Daoy (cell line): ENCODE results near the gene TMEM19. TPM values are rescaled to one million over a fixed set of nuclear protein-coding genes. Genes with fewer than 3 reads are reported as not detected.

Source experiments
- total RNA-seq: library from RNA; depleted of rRNA; stranded (reverse); fragments of >200 nt; shearing (Covaris generic); gene quantifications from 2 replicates; pipeline ENCODE4 v1.2.3, GENCODE V29; 2014; rRNA removed

Gene TMEM19
- total RNA-seq, 1 experiment from 2014 or later = 46.7 TPM

Other genes with a start within 250 kb of the TMEM19 start
- gene LGR5, start 246.3 kb upstream of the TMEM19 start, total RNA-seq = not detected in 2 replicates
- gene ZFC3H1, start 22.2 kb upstream of the TMEM19 start, total RNA-seq = 14.4 and 16.9 TPM in 2 replicates
- 2.6 and 7.1 TPM in 2 replicates for gene THAP2, start 21.8 kb upstream of the TMEM19 start, total RNA-seq
- gene RAB21, start 68.8 kb downstream of the TMEM19 start, total RNA-seq = 50.6 and 51.0 TPM in 2 replicates
- 13.0 and 14.8 TPM in 2 replicates for gene TBC1D15, start 153.7 kb downstream of the TMEM19 start, total RNA-seq